Bronchial epithelial cell (primary cell): ENCODE data around the gene TMEM72. TPM values are rescaled to one million over a fixed set of nuclear protein-coding genes. Genes with fewer than 3 reads are reported as not detected.

Source experiments
- DNase-seq: peaks from one replicate; pipeline ENCODE4 v3.0.0-alpha.2; 2010; ENCODE audit warnings: low read depth
- FAIRE-seq: peaks from 2 replicates; lab custom pipeline; 2011; peaks lifted over from hg19 to GRCh38; lab: Jason Lieb, UNC
- H3K27me3 ChIP-seq: 2 replicates; pipeline ENCODE4 v1.5.1; 2011; ENCODE audit warnings: low read length; ENCODE audit not compliant: control insufficient read depth, insufficient read depth
- H3K36me3 ChIP-seq: 2 replicates; pipeline ENCODE4 v1.5.1; 2011; ENCODE audit warnings: low read length; ENCODE audit not compliant: control insufficient read depth, insufficient read depth
- H3K4me3 ChIP-seq: 2 replicates; pipeline ENCODE4 v1.5.1; 2011; ENCODE audit warnings: mild to moderate bottlenecking, low read depth, low read length, control low read depth
- total RNA-seq: library from RNA; depleted of rRNA; stranded (reverse); fragments of >200 nt; gene quantifications from 2 replicates; pipeline ENCODE4 v1.2.1, GENCODE V29; 2014
- TF ChIP-seq, protein P1 (sequence below): IDR thresholded peaks from 2 replicates; pipeline ENCODE4 v1.5.1; 2011; ENCODE audit warnings: mild to moderate bottlenecking, moderate library complexity, low read length, control low read depth, inconsistent platforms; ENCODE audit not compliant: insufficient read depth, severe bottlenecking

Gene TMEM72
- total RNA-seq, 1 donor from 2014 or later = not detected

DNA sequence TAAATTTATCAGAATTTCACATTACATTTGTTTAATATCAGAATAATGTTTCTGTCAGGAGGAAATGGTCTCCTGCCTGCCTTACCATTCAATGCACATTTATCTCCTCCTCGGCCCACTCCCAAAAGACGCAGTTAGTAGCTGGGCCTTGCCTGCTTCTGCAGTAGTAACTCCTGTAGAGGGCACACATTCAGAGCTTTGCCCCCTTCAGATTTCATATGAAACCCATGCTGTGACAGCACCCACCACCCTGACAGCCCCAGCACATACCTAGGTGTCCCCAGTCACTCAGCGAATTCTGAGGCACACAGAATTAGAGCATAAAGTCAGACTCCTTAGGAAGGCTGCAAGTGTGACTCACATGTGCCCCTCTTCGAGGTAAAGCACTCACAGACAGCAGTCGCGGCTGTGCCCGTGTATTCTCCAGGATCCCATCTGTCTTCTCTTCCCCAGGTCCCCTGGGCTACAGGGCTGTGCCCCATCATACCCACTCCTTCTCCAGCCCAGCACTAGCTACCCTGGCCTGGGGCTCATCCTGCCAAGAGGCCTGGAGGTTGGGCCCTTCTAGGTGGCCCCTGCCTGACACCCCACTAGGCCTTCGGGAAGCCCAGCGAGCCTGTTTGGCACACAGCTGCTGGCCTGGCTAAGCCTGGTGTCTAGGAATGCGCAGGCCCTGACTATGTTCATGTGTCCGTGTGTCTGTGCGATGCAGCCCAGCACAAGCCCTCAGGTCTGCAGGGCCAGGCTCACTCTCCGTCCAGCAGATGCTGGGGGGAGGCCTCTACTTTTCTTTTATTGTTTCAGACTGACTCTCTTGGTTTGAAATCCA is 72.1 kb downstream of the TMEM72 start:
- no peaks in the 10 kb centered on the region for H3K36me3 ChIP-seq
- no peak for DNase-seq
- FAIRE-seq = no peak
- no peak overlapping the region for H3K4me3 ChIP-seq
- TF ChIP-seq, protein P1, sequence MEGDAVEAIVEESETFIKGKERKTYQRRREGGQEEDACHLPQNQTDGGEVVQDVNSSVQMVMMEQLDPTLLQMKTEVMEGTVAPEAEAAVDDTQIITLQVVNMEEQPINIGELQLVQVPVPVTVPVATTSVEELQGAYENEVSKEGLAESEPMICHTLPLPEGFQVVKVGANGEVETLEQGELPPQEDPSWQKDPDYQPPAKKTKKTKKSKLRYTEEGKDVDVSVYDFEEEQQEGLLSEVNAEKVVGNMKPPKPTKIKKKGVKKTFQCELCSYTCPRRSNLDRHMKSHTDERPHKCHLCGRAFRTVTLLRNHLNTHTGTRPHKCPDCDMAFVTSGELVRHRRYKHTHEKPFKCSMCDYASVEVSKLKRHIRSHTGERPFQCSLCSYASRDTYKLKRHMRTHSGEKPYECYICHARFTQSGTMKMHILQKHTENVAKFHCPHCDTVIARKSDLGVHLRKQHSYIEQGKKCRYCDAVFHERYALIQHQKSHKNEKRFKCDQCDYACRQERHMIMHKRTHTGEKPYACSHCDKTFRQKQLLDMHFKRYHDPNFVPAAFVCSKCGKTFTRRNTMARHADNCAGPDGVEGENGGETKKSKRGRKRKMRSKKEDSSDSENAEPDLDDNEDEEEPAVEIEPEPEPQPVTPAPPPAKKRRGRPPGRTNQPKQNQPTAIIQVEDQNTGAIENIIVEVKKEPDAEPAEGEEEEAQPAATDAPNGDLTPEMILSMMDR = no peak
- no peaks in the 10 kb centered on the region for H3K27me3 ChIP-seq

DNA sequence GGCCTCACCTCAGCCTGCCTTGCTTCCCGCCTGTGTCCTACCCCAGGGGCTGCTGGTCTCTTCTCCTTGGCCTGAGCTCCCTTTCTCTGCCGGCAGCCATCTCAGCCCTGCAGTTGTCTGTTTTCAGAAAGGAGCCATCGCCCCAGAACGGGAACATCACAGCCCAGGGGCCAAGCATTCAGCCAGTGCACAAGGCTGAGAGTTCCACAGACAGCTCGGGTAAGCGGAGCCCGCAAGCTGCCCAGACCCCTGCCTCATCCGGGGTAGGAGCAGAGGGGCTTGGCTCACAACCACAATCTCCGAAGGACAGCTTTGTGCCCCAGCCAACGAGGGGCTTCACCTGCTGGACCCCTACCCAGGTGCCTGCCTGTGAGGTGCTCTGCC is 72.8 kb downstream of the TMEM72 start:
- H3K27me3 ChIP-seq = no peaks in the 10 kb centered on the region
- FAIRE-seq = no peak
- H3K4me3 ChIP-seq = no peak overlapping the region
- H3K36me3 ChIP-seq = no peaks in the 10 kb centered on the region
- no peak for DNase-seq
- TF ChIP-seq, protein P1 = no peak

DNA sequence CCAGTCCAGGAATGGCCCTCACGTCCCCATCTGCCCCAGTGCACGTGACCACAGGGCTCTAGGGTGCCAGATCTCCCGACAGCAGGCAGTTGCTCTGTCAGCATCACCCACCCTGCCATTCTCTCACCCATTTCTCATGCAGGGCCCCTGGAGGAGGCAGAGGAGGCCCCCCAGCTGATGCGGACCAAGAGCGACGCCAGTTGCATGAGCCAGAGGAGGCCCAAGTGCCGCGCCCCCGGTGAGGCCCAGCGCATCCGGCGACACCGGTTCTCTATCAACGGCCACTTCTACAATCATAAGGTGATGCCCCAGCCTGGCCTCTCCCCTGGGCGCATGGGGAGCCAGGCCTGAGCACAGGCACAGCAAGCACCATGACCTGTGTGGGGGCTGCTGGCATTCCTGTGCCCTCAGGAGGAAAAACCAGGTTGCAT is 73.5 kb downstream of the TMEM72 start:
- DNase-seq = no peak

DNA sequence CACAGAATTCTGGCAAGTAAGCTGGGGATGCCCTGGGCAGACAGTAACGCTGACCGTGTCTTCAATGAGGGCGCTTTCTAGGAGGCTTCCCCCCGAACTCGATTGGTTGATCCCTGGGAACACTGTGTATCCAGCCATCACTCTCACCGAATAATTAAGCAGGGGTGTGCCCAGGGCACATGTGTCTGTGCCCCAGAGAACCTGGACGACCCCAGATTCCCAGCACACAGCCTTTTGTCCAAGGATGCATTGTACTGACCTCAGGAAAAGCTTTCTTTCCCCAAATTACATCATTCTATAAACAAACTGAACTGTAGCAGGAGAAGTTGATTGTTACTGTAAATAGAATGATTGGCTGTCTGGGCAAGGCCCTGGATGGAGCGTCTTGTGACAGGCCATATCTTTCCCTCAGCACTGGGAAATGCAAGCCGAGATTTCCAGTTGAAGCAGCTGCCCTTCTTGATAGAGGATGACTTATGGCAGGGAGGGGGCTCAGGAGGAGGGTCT is 74.1 kb downstream of the TMEM72 start:
- TF ChIP-seq, protein P1 = no peak
- Histone ChIP-seq H3K27me3 (no peaks in the 10 kb centered on the region), H3K4me3 (no peak overlapping the region), H3K36me3 (no peaks in the 10 kb centered on the region)
- FAIRE-seq (no peak), DNase-seq (no peak)

More for the DNA sequence above, 73.5 kb downstream of the TMEM72 start:
- FAIRE-seq = no peak
- TF ChIP-seq, protein P1 = no peak
- no peak overlapping the region for H3K4me3 ChIP-seq
- H3K36me3 ChIP-seq = no peaks in the 10 kb centered on the region
- no peaks in the 10 kb centered on the region for H3K27me3 ChIP-seq

DNA sequence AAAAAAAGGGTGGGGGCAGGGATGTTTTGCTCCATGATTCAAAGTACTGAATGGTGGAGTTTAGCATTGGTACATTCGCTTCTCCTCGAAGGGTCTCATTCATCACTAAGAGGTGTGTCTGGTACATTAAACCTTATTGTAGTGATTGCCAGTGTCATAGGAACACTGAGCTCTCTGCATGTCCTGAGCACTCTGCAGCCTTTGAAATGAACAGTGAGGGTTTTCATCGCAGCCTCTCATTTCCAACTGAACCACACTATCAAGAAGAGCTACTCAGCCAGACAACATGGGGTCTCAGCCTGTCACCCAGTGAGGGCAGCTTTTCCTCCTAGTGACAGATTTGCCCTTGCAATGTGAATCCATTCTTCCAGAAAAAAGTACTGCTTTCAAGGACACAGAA is 75.0 kb downstream of the TMEM72 start:
- no peak overlapping the region for H3K4me3 ChIP-seq
- FAIRE-seq (no peak), DNase-seq (no peak)
- H3K27me3 ChIP-seq = no peaks in the 10 kb centered on the region
- TF ChIP-seq, protein P1 = no peak
- H3K36me3 ChIP-seq = no peaks in the 10 kb centered on the region

Other genes with a start within 250 kb of the TMEM72 start
- gene RASSF4, start 48.5 kb downstream of the TMEM72 start, total RNA-seq = 0.26 and 0.51 TPM in 2 replicates
- 0.26 and 1.0 TPM in 2 replicates for gene DEPP1, start 67.5 kb downstream of the TMEM72 start, total RNA-seq
- 4.6 and 9.2 TPM in 2 replicates for gene ZNF22, start 89.6 kb downstream of the TMEM72 start, total RNA-seq